ENCODE measurements around the gene RYR1.
A peak's percentile ranks its signal among the peaks of the same experiment; 100 is the strongest.
"Not testable (repeated sequence)": the region's sequence is repeated elsewhere in the genome, so short reads cannot be mapped to it uniquely, and the experiment has no call there.

The RYR1 gene

GRCh38 chr19:38617764-38618589, 184.5 kb downstream of the RYR1 start, which contains the start of gene MAP4K1:
MAP4K1 (minus strand) TSS chr19:38617953; CDS start chr19:38617895, 58 bp downstream.
- H3K36me3 ChIP-seq (ENCODE audit: insufficient read depth, low read length) = peaks cover 20% of the 10 kb centered on the region
- H3K9me3 ChIP-seq (replicated peaks; ENCODE audit: low read length) = no peaks in the 10 kb centered on the region
- H3K9ac ChIP-seq (ENCODE audit: low read depth, low read length) = peak within 1 kb of the TSS; percentile 96
- peak within 1 kb of the TSS; percentile 95 for H3K4me2 ChIP-seq (ENCODE audit: low read length)
- H3K4me3 ChIP-seq (ENCODE audit: low read length) = peak within 1 kb of the TSS; percentile 83
- H3K27me3 ChIP-seq (ENCODE audit: control insufficient read depth, insufficient read depth, low read length) = no peaks in the 10 kb centered on the region
- H3K4me1 ChIP-seq (ENCODE audit: control insufficient read depth, insufficient read depth, low read length) = peaks cover 15% of the 10 kb centered on the region

GRCh38 chr19:38618590-38619360, 185.3 kb downstream of the RYR1 start, which contains the start of gene EIF3K:
EIF3K (plus strand) TSS chr19:38619188; CDS start chr19:38619269, 81 bp downstream.
- Histone ChIP-seq H3K4me2 (ENCODE audit: low read length) (peak within 1 kb of the TSS; percentile 95), H3K9ac (ENCODE audit: low read depth, low read length) (peak within 1 kb of the TSS; percentile 96), H3K27me3 (ENCODE audit: control insufficient read depth, insufficient read depth, low read length) (no peaks in the 10 kb centered on the region), H3K4me1 (ENCODE audit: control insufficient read depth, insufficient read depth, low read length) (peaks cover 15% of the 10 kb centered on the region), H3K4me3 (ENCODE audit: low read length) (peak within 1 kb of the TSS; percentile 83), H3K9me3 (replicated peaks; ENCODE audit: low read length) (no peaks in the 10 kb centered on the region), H3K36me3 (ENCODE audit: insufficient read depth, low read length) (peaks cover 24% of the 10 kb centered on the region)

GRCh38 chr19:38619361-38620174, 186.1 kb downstream of the RYR1 start:
- Histone ChIP-seq H3K4me2 (ENCODE audit: low read length) (peak overlapping the region; percentile 89), H3K9ac (ENCODE audit: low read depth, low read length) (peak overlapping the region; percentile 96), H3K9me3 (replicated peaks; ENCODE audit: low read length) (no peaks in the 10 kb centered on the region), H3K27me3 (ENCODE audit: control insufficient read depth, insufficient read depth, low read length) (no peaks in the 10 kb centered on the region), H3K4me3 (ENCODE audit: low read length) (peak overlapping the region; percentile 83), H3K36me3 (ENCODE audit: insufficient read depth, low read length) (peaks cover 31% of the 10 kb centered on the region), H3K4me1 (ENCODE audit: control insufficient read depth, insufficient read depth, low read length) (peaks cover 15% of the 10 kb centered on the region)

GRCh38 chr19:38624822-38625221, 191.3 kb downstream of the RYR1 start:
- Histone ChIP-seq H3K4me1 (ENCODE audit: control insufficient read depth, insufficient read depth, low read length) (peaks cover 6% of the 10 kb centered on the region), H3K4me2 (ENCODE audit: low read length) (no peak overlapping the region), H3K27me3 (ENCODE audit: control insufficient read depth, insufficient read depth, low read length) (no peaks in the 10 kb centered on the region), H3K9ac (ENCODE audit: low read depth, low read length) (no peak overlapping the region), H3K9me3 (replicated peaks; ENCODE audit: low read length) (no peaks in the 10 kb centered on the region), H3K4me3 (ENCODE audit: low read length) (no peak overlapping the region), H3K36me3 (ENCODE audit: insufficient read depth, low read length) (peaks cover 63% of the 10 kb centered on the region)

- Histone ChIP-seq H3K4me1 (ENCODE audit: control insufficient read depth, insufficient read depth, low read length) (no peaks in the 10 kb centered on the region), H3K9ac (ENCODE audit: low read depth, low read length) (no peak overlapping the region), H3K4me3 (ENCODE audit: low read length) (no peak overlapping the region), H3K9me3 (replicated peaks; ENCODE audit: low read length) (no peaks in the 10 kb centered on the region), H3K4me2 (ENCODE audit: low read length) (no peak overlapping the region), H3K36me3 (ENCODE audit: insufficient read depth, low read length) (peaks cover 54% of the 10 kb centered on the region), H3K27me3 (ENCODE audit: control insufficient read depth, insufficient read depth, low read length) (no peaks in the 10 kb centered on the region)
Observed at GRCh38 chr19:38626401-38626800, 192.9 kb downstream of the RYR1 start.

- Histone ChIP-seq H3K27me3 (ENCODE audit: control insufficient read depth, insufficient read depth, low read length) (no peaks in the 10 kb centered on the region), H3K4me3 (ENCODE audit: low read length) (no peak overlapping the region), H3K9ac (ENCODE audit: low read depth, low read length) (no peak overlapping the region), H3K4me2 (ENCODE audit: low read length) (no peak overlapping the region), H3K9me3 (replicated peaks; ENCODE audit: low read length) (no peaks in the 10 kb centered on the region), H3K4me1 (ENCODE audit: control insufficient read depth, insufficient read depth, low read length) (no peaks in the 10 kb centered on the region), H3K36me3 (ENCODE audit: insufficient read depth, low read length) (peaks cover 43% of the 10 kb centered on the region)
Observed at GRCh38 chr19:38629568-38629967, 196.1 kb downstream of the RYR1 start.

- H3K4me1 ChIP-seq (ENCODE audit: control insufficient read depth, insufficient read depth, low read length); H3K9me3 ChIP-seq (replicated peaks; ENCODE audit: low read length); H3K4me2 ChIP-seq (ENCODE audit: low read length); H3K27me3 ChIP-seq (ENCODE audit: control insufficient read depth, insufficient read depth, low read length); H3K4me3 ChIP-seq (ENCODE audit: low read length); H3K9ac ChIP-seq (ENCODE audit: low read depth, low read length): not testable (repeated sequence)
- H3K36me3 ChIP-seq (ENCODE audit: insufficient read depth, low read length) = peaks cover 44% of the 10 kb centered on the region
Observed at GRCh38 chr19:38631301-38631700, 197.8 kb downstream of the RYR1 start.

- H3K4me1 ChIP-seq (ENCODE audit: control insufficient read depth, insufficient read depth, low read length); H3K4me3 ChIP-seq (ENCODE audit: low read length); H3K9me3 ChIP-seq (replicated peaks; ENCODE audit: low read length); H3K27me3 ChIP-seq (ENCODE audit: control insufficient read depth, insufficient read depth, low read length); H3K4me2 ChIP-seq (ENCODE audit: low read length); H3K9ac ChIP-seq (ENCODE audit: low read depth, low read length): not testable (repeated sequence)
- H3K36me3 ChIP-seq (ENCODE audit: insufficient read depth, low read length) = peaks cover 43% of the 10 kb centered on the region
Observed at GRCh38 chr19:38631811-38632475, 198.5 kb downstream of the RYR1 start.

- peaks cover 39% of the 10 kb centered on the region for H3K36me3 ChIP-seq (ENCODE audit: insufficient read depth, low read length)
- H3K9ac ChIP-seq (ENCODE audit: low read depth, low read length) = no peak overlapping the region
- H3K4me3 ChIP-seq (ENCODE audit: low read length) = no peak overlapping the region
- no peaks in the 10 kb centered on the region for H3K27me3 ChIP-seq (ENCODE audit: control insufficient read depth, insufficient read depth, low read length)
- peaks cover 3% of the 10 kb centered on the region for H3K4me1 ChIP-seq (ENCODE audit: control insufficient read depth, insufficient read depth, low read length)
- H3K4me2 ChIP-seq (ENCODE audit: low read length) = no peak overlapping the region
- H3K9me3 ChIP-seq (replicated peaks; ENCODE audit: low read length) = no peaks in the 10 kb centered on the region
Observed at GRCh38 chr19:38632476-38633213, 199.2 kb downstream of the RYR1 start.

- no peak overlapping the region for H3K9ac ChIP-seq (ENCODE audit: low read depth, low read length)
- H3K4me1 ChIP-seq (ENCODE audit: control insufficient read depth, insufficient read depth, low read length) = peaks cover 3% of the 10 kb centered on the region
- H3K9me3 ChIP-seq (replicated peaks; ENCODE audit: low read length) = no peaks in the 10 kb centered on the region
- no peak overlapping the region for H3K4me2 ChIP-seq (ENCODE audit: low read length)
- no peaks in the 10 kb centered on the region for H3K27me3 ChIP-seq (ENCODE audit: control insufficient read depth, insufficient read depth, low read length)
- peaks cover 29% of the 10 kb centered on the region for H3K36me3 ChIP-seq (ENCODE audit: insufficient read depth, low read length)
- no peak overlapping the region for H3K4me3 ChIP-seq (ENCODE audit: low read length)
Observed at GRCh38 chr19:38634757-38635482, 201.4 kb downstream of the RYR1 start.
